Measurements from ENCODE around the gene SYCP3.

- peak in 1 of 3 experiments; percentile 38 for TF ChIP-seq CTCF (optimal IDR thresholded peaks at IDR 0.05 in 1 of 3, IDR thresholded peaks at IDR 0.05 in 1 of 3, conservative IDR thresholded peaks at IDR 0.05 in 1 of 3; ENCODE audit: extremely low read depth in 1 of 3, insufficient read depth in 2 of 3, low read length in 3 of 3)
- TF ChIP-seq EZH2 (IDR thresholded peaks at IDR 0.05; ENCODE audit: low read length), result no peak
Measured at GRCh38 chr12:101698800-101699347, 40.4 kb downstream of the SYCP3 start.

Measured in keratinocyte (primary cell).